Activated CD8-positive, alpha-beta T cell treated with anti-CD3 and anti-CD28 coated beads for 36 hours (primary cell): ENCODE measurements around the gene TPM1. TPM values are rescaled to one million over a fixed set of nuclear protein-coding genes. Genes with fewer than 3 reads are reported as not detected.

Experiments
- ATAC-seq: fragments of 200-7000 bp; cut with Tn5 transposase; one replicate; pipeline ENCODE4 v1.10.0; 2021; ENCODE audit warnings: mild to moderate bottlenecking, moderate library complexity
- CTCF ChIA-PET: fragments of 350-600 bp; sonication (Branson Sonifier 250); formaldehyde crosslinking; loops from one replicate; lab custom pipeline; 2021; ENCODE audit warnings: antibody characterized with exemption; lab: Charles Lee
- POLR2A ChIA-PET: fragments of 350-600 bp; sonication (Branson Sonifier 250); formaldehyde crosslinking; loops from one replicate; lab custom pipeline; 2021; ENCODE audit warnings: antibody characterized with exemption; lab: Charles Lee
- DNase-seq: peaks from one replicate; pipeline ENCODE4 v3.0.0-alpha.2; 2020
- H3K27ac Mint-ChIP-seq: one replicate; pipeline ENCODE4 v1.8.0; 2021; ENCODE audit warnings: mild to moderate bottlenecking, mixed read lengths
- H3K27me3 Mint-ChIP-seq: one replicate; pipeline ENCODE4 v1.8.0; 2021; ENCODE audit warnings: mixed read lengths
- H3K36me3 Mint-ChIP-seq: one replicate; pipeline ENCODE4 v1.8.0; 2021; ENCODE audit warnings: low read depth, mixed read lengths
- H3K4me1 Mint-ChIP-seq: one replicate; pipeline ENCODE4 v1.8.0; 2021; ENCODE audit warnings: low read depth, mixed read lengths
- H3K4me3 Mint-ChIP-seq: one replicate; pipeline ENCODE4 v1.8.0; 2021; ENCODE audit warnings: mild to moderate bottlenecking, moderate library complexity, mixed read lengths
- H3K9me3 Mint-ChIP-seq: one replicate; pipeline ENCODE4 v1.8.0; 2021; ENCODE audit warnings: mixed read lengths
- CTCF ChIP-seq: fragments of 200-600 bp; IDR thresholded peaks from one replicate; pipeline ENCODE4 v1.8.0; 2022; ENCODE audit warnings: antibody characterized with exemption, mild to moderate bottlenecking
- intact Hi-C: fragments of 100-400 bp; cut with micrococcal nuclease; formaldehyde crosslinking; loops from one replicate; pipeline ENCODE4 v1.10.0; 2022
- total RNA-seq, 2 experiments: library from RNA; stranded (reverse); gene quantifications; one replicate each; pipeline ENCODE4 v1.2.3, GENCODE V29; 2021

TPM1 gene
- total RNA-seq, 2 experiments from 2014 or later = 6.0 to 6.3 TPM

- ChIA-PET POLR2A (interaction anchor here (0.7 to 1.8 kb wide), 3 partner anchors 8 to 94 kb away, joined by 3 read pairs; no protein-coding TSS in a partner anchor), CTCF (interaction anchor here (1.1 to 2.6 kb wide), 2 partner anchors 8 to 298 kb away, joined by 4 to 30 read pairs; no protein-coding TSS in a partner anchor)
- H3K27ac Mint-ChIP-seq = no peak overlapping the region
- no peaks in the 10 kb centered on the region for H3K36me3 Mint-ChIP-seq
- peaks cover 4% of the 10 kb centered on the region for H3K4me1 Mint-ChIP-seq
- intact Hi-C loops = no loop called here
- H3K9me3 Mint-ChIP-seq = no peaks in the 10 kb centered on the region
- DNase-seq (no peak), ATAC-seq (no peak)
- H3K4me3 Mint-ChIP-seq = no peak overlapping the region
- no peak for TF ChIP-seq CTCF
- H3K27me3 Mint-ChIP-seq = peaks cover 43% of the 10 kb centered on the region
These were observed 2.0 kb upstream of the TPM1 start for GRCh38 chr15:63040509-63040908.

GRCh38 chr15:63040954-63041353, 1.6 kb upstream of the TPM1 start:
- no peak overlapping the region for H3K27ac Mint-ChIP-seq
- ATAC-seq (no peak), DNase-seq (no peak)
- no peak overlapping the region for H3K4me3 Mint-ChIP-seq
- TF ChIP-seq CTCF = no peak
- ChIA-PET POLR2A (interaction anchor here (0.7 to 1.8 kb wide), 2 partner anchors 9 to 94 kb away, joined by 3 read pairs; no protein-coding TSS in a partner anchor), CTCF (no interaction called here)
- H3K4me1 Mint-ChIP-seq = peaks cover 4% of the 10 kb centered on the region
- no peaks in the 10 kb centered on the region for H3K9me3 Mint-ChIP-seq
- H3K36me3 Mint-ChIP-seq = no peaks in the 10 kb centered on the region
- peaks cover 47% of the 10 kb centered on the region for H3K27me3 Mint-ChIP-seq
- intact Hi-C loops = no loop called here

- H3K27me3 Mint-ChIP-seq = peaks cover 51% of the 10 kb centered on the region
- ChIA-PET CTCF (no interaction called here), POLR2A (no interaction called here)
- no peaks in the 10 kb centered on the region for H3K36me3 Mint-ChIP-seq
- no peak for TF ChIP-seq CTCF
- H3K27ac Mint-ChIP-seq = no peak overlapping the region
- H3K4me1 Mint-ChIP-seq = peaks cover 4% of the 10 kb centered on the region
- peak overlapping the region; percentile 23 for H3K4me3 Mint-ChIP-seq
- H3K9me3 Mint-ChIP-seq = no peaks in the 10 kb centered on the region
- DNase-seq = no peak
- no peak for ATAC-seq
- intact Hi-C loops = no loop called here
These were observed 1.1 kb upstream of the TPM1 start for GRCh38 chr15:63041402-63041973.

GRCh38 chr15:63042877-63043334, 359 bp downstream of the TPM1 start:
- intact Hi-C loops = no loop called here
- Mint-ChIP-seq H3K9me3 (no peaks in the 10 kb centered on the region), H3K27ac (no peak overlapping the region), H3K36me3 (no peaks in the 10 kb centered on the region), H3K4me3 (peak overlapping the region; percentile 24), H3K4me1 (peaks cover 4% of the 10 kb centered on the region), H3K27me3 (peaks cover 59% of the 10 kb centered on the region)
- CTCF ChIA-PET = interaction anchor here (0.6 to 0.8 kb wide), 2 partner anchors 51 to 82 kb away, joined by 3 read pairs; no protein-coding TSS in a partner anchor
- POLR2A ChIA-PET = no interaction called here
- TF ChIP-seq CTCF = no peak
- no peak for DNase-seq
- no peak for ATAC-seq

- intact Hi-C loops = no loop called here
- Mint-ChIP-seq H3K4me1 (peaks cover 4% of the 10 kb centered on the region), H3K4me3 (peak overlapping the region; percentile 24), H3K27me3 (peaks cover 59% of the 10 kb centered on the region), H3K36me3 (no peaks in the 10 kb centered on the region), H3K27ac (no peak overlapping the region), H3K9me3 (no peaks in the 10 kb centered on the region)
- ChIA-PET POLR2A (no interaction called here), CTCF (interaction anchor here (0.6 to 0.8 kb wide), 2 partner anchors 51 to 82 kb away, joined by 3 read pairs; no protein-coding TSS in a partner anchor)
- ATAC-seq (no peak), DNase-seq (peak; percentile 9)
- TF ChIP-seq CTCF = no peak
These were observed 959 bp downstream of the TPM1 start for GRCh38 chr15:63043335-63044076.
